SK-N-MC (cell line): ENCODE measurements around the gene ACTG1.

Source experiments
- EZH2 ChIP-seq: fragments of 200-600 bp; sonication (generic); IDR thresholded peaks from one replicate; pipeline ENCODE4 v1.6.1; 2017; ENCODE audit warnings: antibody characterized with exemption
- POLR2AphosphoS5 ChIP-seq: IDR thresholded peaks from 2 replicates; pipeline ENCODE4 v1.6.1; 2012; ENCODE audit warnings: mild to moderate bottlenecking, low read depth, low read length, borderline replicate concordance

DNA sequence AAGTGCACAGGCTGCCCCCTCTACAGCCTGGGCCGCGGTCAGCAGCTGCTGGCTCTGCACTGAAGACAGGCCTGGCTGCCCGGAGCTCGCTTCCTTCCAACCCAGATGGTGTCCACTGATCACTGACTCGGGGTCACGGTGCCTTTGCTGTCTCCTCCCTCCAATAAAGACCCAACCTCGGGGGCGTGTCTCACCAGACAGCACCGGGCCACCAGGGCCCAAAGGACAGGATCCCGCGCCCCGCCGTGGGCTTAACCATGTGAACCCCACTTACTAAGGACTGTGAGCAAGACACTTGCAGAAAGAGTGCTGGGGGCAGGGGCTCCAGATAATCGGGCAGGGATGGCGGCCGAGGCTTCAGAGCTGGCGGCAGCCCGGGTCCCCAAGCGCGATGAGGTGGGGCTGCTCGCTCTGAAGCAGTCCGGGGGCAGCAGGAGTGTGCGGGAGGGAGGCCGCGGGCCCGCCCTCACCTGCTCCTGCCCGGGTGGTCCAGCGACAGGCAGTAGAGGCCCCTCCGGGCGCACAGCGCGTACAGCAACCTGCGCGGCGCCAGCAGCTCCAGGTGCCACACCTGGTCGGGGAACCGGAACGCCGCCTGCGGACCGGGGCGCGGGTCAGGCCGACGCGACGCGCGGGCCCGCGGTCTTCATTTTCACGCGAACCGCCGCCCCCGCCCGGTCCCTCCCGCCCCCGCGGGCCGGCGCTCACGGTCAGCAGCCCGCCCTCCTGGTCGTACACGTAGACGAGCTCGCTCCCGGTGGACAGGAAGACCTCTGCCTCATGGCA lies 39.1 kb upstream of the ACTG1 start:
- no peak for TF ChIP-seq EZH2
- TF ChIP-seq POLR2AphosphoS5: no peak; the same call in 1 of the 2 replicates
